Osteoblast (primary cell): ENCODE measurements around the gene SLC9A9. TPM values are rescaled to one million over a fixed set of nuclear protein-coding genes. Genes with fewer than 3 reads are reported as not detected.

Experiments
- DNase-seq: peaks from one replicate; pipeline ENCODE4 v3.0.0; 2011; ENCODE audit warnings: low spot score, mixed read lengths; ENCODE audit not compliant: insufficient read length; ENCODE audit errors: missing footprints
- H2AFZ ChIP-seq: 2 replicates; pipeline ENCODE4 v1.6.0; 2011; ENCODE audit warnings: mild to moderate bottlenecking, low read length
- H3K27ac ChIP-seq: 2 replicates; pipeline ENCODE4 v1.5.1; 2011; ENCODE audit warnings: mild to moderate bottlenecking, low read depth, low read length, moderate library complexity
- H3K27me3 ChIP-seq: 2 replicates; pipeline ENCODE4 v1.6.0; 2012; ENCODE audit warnings: mild to moderate bottlenecking, control low read depth, inconsistent platforms, low read length, moderate library complexity; ENCODE audit not compliant: insufficient read depth
- H3K36me3 ChIP-seq: 2 replicates; pipeline ENCODE4 v1.5.1; 2011; ENCODE audit warnings: mild to moderate bottlenecking, low read length, control low read depth, moderate library complexity; ENCODE audit not compliant: insufficient read depth
- H3K4me1 ChIP-seq: 2 replicates; pipeline ENCODE4 v1.5.1; 2011; ENCODE audit warnings: mild to moderate bottlenecking, low read length, control low read depth, moderate library complexity; ENCODE audit not compliant: insufficient read depth
- H3K4me2 ChIP-seq: 2 replicates; pipeline ENCODE4 v1.6.0; 2011; ENCODE audit warnings: mild to moderate bottlenecking, low read length; ENCODE audit not compliant: insufficient read depth
- H3K4me3 ChIP-seq: fragments of 200-600 bp; sonication (generic); 3 replicates; pipeline ENCODE4 v1.5.1; 2012; ENCODE audit warnings: mild to moderate bottlenecking, low read length, inconsistent platforms; ENCODE audit not compliant: insufficient read depth
- H3K79me2 ChIP-seq: 2 replicates; pipeline ENCODE4 v1.6.0; 2012; ENCODE audit warnings: mild to moderate bottlenecking, low read length, control low read depth, inconsistent platforms; ENCODE audit not compliant: insufficient read depth
- H3K9me3 ChIP-seq: 2 replicates; pipeline ENCODE4 v1.5.1; 2011; ENCODE audit warnings: low read depth, low read length, control low read depth
- H4K20me1 ChIP-seq: 2 replicates; pipeline ENCODE4 v1.6.0; 2012; ENCODE audit warnings: mild to moderate bottlenecking, low read length, control low read depth; ENCODE audit not compliant: insufficient read depth
- CTCF ChIP-seq: IDR thresholded peaks from 2 replicates; pipeline ENCODE4 v1.5.1; 2011; ENCODE audit warnings: mild to moderate bottlenecking, low read depth, low read length, moderate library complexity; ENCODE audit errors: extremely low read depth
- total RNA-seq: library from RNA; depleted of rRNA; stranded (reverse); fragments of >200 nt; gene quantifications from 2 replicates; pipeline ENCODE4 v1.2.3, GENCODE V29; 2012

Gene SLC9A9
- total RNA-seq, 1 donor, result 6.5 TPM

- Histone ChIP-seq H3K27ac (no peak overlapping the region), H3K4me1 (no peaks in the 10 kb centered on the region), H3K79me2 (no peaks in the 10 kb centered on the region), H3K36me3 (no peaks in the 10 kb centered on the region), H2AFZ (no peak overlapping the region), H3K4me3 (no peak overlapping the region), H3K9me3 (no peaks in the 10 kb centered on the region), H4K20me1 (no peaks in the 10 kb centered on the region), H3K27me3 (peaks cover 8% of the 10 kb centered on the region), H3K4me2 (no peak overlapping the region)
- no peak for DNase-seq
- no peak for TF ChIP-seq CTCF
Observed at GRCh38 chr3:143288944-143289343, 559.3 kb downstream of the SLC9A9 start.

- Histone ChIP-seq H4K20me1 (no peaks in the 10 kb centered on the region), H3K36me3 (no peaks in the 10 kb centered on the region), H3K79me2 (no peaks in the 10 kb centered on the region), H3K4me3 (no peak overlapping the region), H3K9me3 (no peaks in the 10 kb centered on the region), H3K4me1 (no peaks in the 10 kb centered on the region), H3K27me3 (peaks cover 8% of the 10 kb centered on the region), H2AFZ (no peak overlapping the region), H3K4me2 (no peak overlapping the region), H3K27ac (no peak overlapping the region)
- no peak for TF ChIP-seq CTCF
- DNase-seq, result no peak
Observed at GRCh38 chr3:143287403-143287802, 560.9 kb downstream of the SLC9A9 start.

GRCh38 chr3:143286392-143287010 lies 561.8 kb downstream of the SLC9A9 start:
- H3K4me3 ChIP-seq, result no peak overlapping the region
- no peaks in the 10 kb centered on the region for H3K4me1 ChIP-seq
- H3K9me3 ChIP-seq, result no peaks in the 10 kb centered on the region
- no peak for TF ChIP-seq CTCF
- H3K79me2 ChIP-seq, result no peaks in the 10 kb centered on the region
- H3K27ac ChIP-seq, result no peak overlapping the region
- H2AFZ ChIP-seq, result no peak overlapping the region
- no peaks in the 10 kb centered on the region for H4K20me1 ChIP-seq
- no peaks in the 10 kb centered on the region for H3K36me3 ChIP-seq
- no peak for DNase-seq
- peaks cover 8% of the 10 kb centered on the region for H3K27me3 ChIP-seq
- no peak overlapping the region for H3K4me2 ChIP-seq

- Histone ChIP-seq H3K27me3 (peaks cover 8% of the 10 kb centered on the region), H4K20me1 (no peaks in the 10 kb centered on the region), H3K4me1 (no peaks in the 10 kb centered on the region), H3K4me2 (no peak overlapping the region), H2AFZ (no peak overlapping the region), H3K36me3 (no peaks in the 10 kb centered on the region), H3K4me3 (no peak overlapping the region), H3K79me2 (no peaks in the 10 kb centered on the region), H3K9me3 (no peaks in the 10 kb centered on the region), H3K27ac (no peak overlapping the region)
- no peak for DNase-seq
- no peak for TF ChIP-seq CTCF
Observed at GRCh38 chr3:143283432-143284128, 564.7 kb downstream of the SLC9A9 start.
